HepG2 (cell line): Measurements from ENCODE around the gene STN1. TPM values are rescaled to one million over a fixed set of nuclear protein-coding genes. Genes with fewer than 3 reads are reported as not detected.
A peak's percentile ranks its signal among the peaks of the same experiment; 100 is the strongest.

Experiments
- CENPT ChIP-seq: sonication (generic); formaldehyde crosslinking; IDR thresholded peaks from 2 replicates; pipeline ENCODE4 v1.8.0; 2022; ENCODE audit warnings: low read depth, mild to moderate bottlenecking, moderate library complexity, missing genetic modification reagents
- KLF6 ChIP-seq: IDR thresholded peaks from 2 replicates; pipeline ENCODE4 v1.8.0; 2016; ENCODE audit warnings: missing biosample characterization, missing genetic modification reagents
- NFE2L2 ChIP-seq: fragments of 150-350 bp; IDR thresholded peaks from 2 replicates; pipeline ENCODE4 v1.6.1; 2014; ENCODE audit warnings: low read length
- NFYC ChIP-seq: IDR thresholded peaks from 2 replicates; pipeline ENCODE4 v1.6.1; 2016; ENCODE audit warnings: missing genetic modification reagents, missing compliant biosample characterization
- NR2C2 ChIP-seq: sonication (generic); formaldehyde crosslinking; IDR thresholded peaks from 2 replicates; pipeline ENCODE4 v1.4.0; 2020; ENCODE audit warnings: missing genetic modification reagents, mild to moderate bottlenecking, moderate library complexity, borderline replicate concordance
- PCBP2 ChIP-seq: fragments of 200-400 bp; formaldehyde crosslinking; optimal IDR thresholded peaks from 2 replicates; pipeline ENCODE3; 2018; ENCODE audit warnings: low read length, low read depth; ENCODE audit not compliant: poor library complexity, severe bottlenecking
- SMAD1 ChIP-seq: sonication (generic); formaldehyde crosslinking; IDR thresholded peaks from 2 replicates; pipeline ENCODE4 v1.4.0; 2020; ENCODE audit warnings: missing genetic modification reagents, low read depth, mild to moderate bottlenecking, borderline replicate concordance
- SPEN ChIP-seq: sonication (generic); formaldehyde crosslinking; IDR thresholded peaks from 2 replicates; pipeline ENCODE4 v1.5.1; 2020; ENCODE audit warnings: low read depth, mild to moderate bottlenecking, missing genetic modification reagents
- ZFP82 ChIP-seq: sonication (generic); formaldehyde crosslinking; IDR thresholded peaks from 2 replicates; pipeline ENCODE4 v1.5.1; 2020; ENCODE audit warnings: mild to moderate bottlenecking, missing genetic modification reagents, borderline replicate concordance
- ZFP90 ChIP-seq: sonication (generic); formaldehyde crosslinking; IDR thresholded peaks from 2 replicates; pipeline ENCODE4 v1.8.0; 2022; ENCODE audit warnings: missing genetic modification reagents, mild to moderate bottlenecking, inconsistent platforms, borderline replicate concordance
- ZFYVE20 ChIP-seq: sonication (generic); formaldehyde crosslinking; IDR thresholded peaks from 2 replicates; pipeline ENCODE4 v1.8.0; 2023; ENCODE audit warnings: low read depth, mild to moderate bottlenecking, moderate library complexity, missing genetic modification reagents, borderline replicate concordance
- ZGPAT ChIP-seq: IDR thresholded peaks from 2 replicates; pipeline ENCODE4 v1.6.1; 2016; ENCODE audit warnings: mild to moderate bottlenecking
- ZKSCAN8 ChIP-seq: IDR thresholded peaks from 2 replicates; pipeline ENCODE4 v1.6.1; 2016; ENCODE audit warnings: borderline replicate concordance, missing genetic modification reagents, missing compliant biosample characterization
- ZNF136 ChIP-seq: sonication (generic); formaldehyde crosslinking; IDR thresholded peaks from 2 replicates; pipeline ENCODE4 v1.8.1; 2022; ENCODE audit warnings: low read depth, mild to moderate bottlenecking, moderate library complexity, missing genetic modification reagents
- ZNF138 ChIP-seq: sonication (generic); formaldehyde crosslinking; IDR thresholded peaks from 2 replicates; pipeline ENCODE4 v1.5.0; 2020; ENCODE audit warnings: mild to moderate bottlenecking, low read depth, missing genetic modification reagents
- ZNF253 ChIP-seq: sonication (generic); formaldehyde crosslinking; IDR thresholded peaks from 2 replicates; pipeline ENCODE4 v1.8.0; 2022; ENCODE audit warnings: mild to moderate bottlenecking, missing genetic modification reagents, borderline replicate concordance
- ZNF33B ChIP-seq: sonication (generic); formaldehyde crosslinking; IDR thresholded peaks from 2 replicates; pipeline ENCODE4 v1.5.1; 2020; ENCODE audit warnings: mild to moderate bottlenecking, missing genetic modification reagents
- ZNF343 ChIP-seq: sonication (generic); formaldehyde crosslinking; IDR thresholded peaks from 2 replicates; pipeline ENCODE4 v1.4.0; 2020; ENCODE audit warnings: mild to moderate bottlenecking, missing genetic modification reagents
- ZNF431 ChIP-seq: sonication (generic); formaldehyde crosslinking; IDR thresholded peaks from 2 replicates; pipeline ENCODE4 v1.9.0; 2022; ENCODE audit warnings: missing genetic modification reagents, low read depth, mild to moderate bottlenecking, borderline replicate concordance
- ZNF432 ChIP-seq: sonication (generic); formaldehyde crosslinking; IDR thresholded peaks from 2 replicates; pipeline ENCODE4 v1.5.0; 2020; ENCODE audit warnings: missing genetic modification reagents, mild to moderate bottlenecking, borderline replicate concordance
- ZNF468 ChIP-seq: sonication (generic); formaldehyde crosslinking; IDR thresholded peaks from 2 replicates; pipeline ENCODE4 v1.8.0; 2022; ENCODE audit warnings: mild to moderate bottlenecking, moderate library complexity, missing genetic modification reagents
- ZNF607 ChIP-seq: sonication (generic); formaldehyde crosslinking; IDR thresholded peaks from 2 replicates; pipeline ENCODE4 v1.5.1; 2020; ENCODE audit warnings: missing genetic modification reagents, mild to moderate bottlenecking, borderline replicate concordance
- ZNF747 ChIP-seq: sonication (generic); formaldehyde crosslinking; IDR thresholded peaks from 2 replicates; pipeline ENCODE4 v1.8.1; 2023; ENCODE audit warnings: missing genetic modification reagents, mild to moderate bottlenecking, borderline replicate concordance
- ZNF776 ChIP-seq: sonication (generic); formaldehyde crosslinking; IDR thresholded peaks from 2 replicates; pipeline ENCODE4 v1.4.0; 2020; ENCODE audit warnings: mild to moderate bottlenecking, missing genetic modification reagents
- ZNF879 ChIP-seq: sonication (generic); formaldehyde crosslinking; IDR thresholded peaks from 2 replicates; pipeline ENCODE4 v1.8.1; 2023; ENCODE audit warnings: missing genetic modification reagents
- polyA plus RNA-seq, 8 experiments: library from polyadenylated mRNA; depleted of rRNA in 3 of 8; stranded (reverse) in 7 of 8; unstranded in 1 of 8; fragments of >200 nt; fragmentation: Illumina TruSeq in 4 of 8; extraction: Trizol in 4 of 8; gene quantifications; 2 replicates each; pipeline versions ENCODE4 v1.2.1 to v1.2.3, GENCODE V29; 2011 to 2016; ENCODE audit warnings: low read depth in 4 of 8, missing spikeins in 1 of 8, mixed read lengths in 1 of 8; ENCODE audit not compliant: insufficient read depth in 1 of 8
- total RNA-seq, 5 experiments: library from RNA; depleted of rRNA; stranded (reverse); fragments of >200 nt; fragmentation: Illumina TruSeq; extraction: Trizol; gene quantifications; 2 replicates each; pipeline ENCODE4 v1.2.3, GENCODE V29; 2016; ENCODE audit warnings: low read depth in 1 of 5
- TF ChIP-seq, protein P1 (sequence below): sonication (generic); formaldehyde crosslinking; IDR thresholded peaks from 2 replicates; pipeline ENCODE4 v1.5.0; 2020; ENCODE audit warnings: missing genetic modification reagents
- TF ChIP-seq, protein P2 (sequence below): sonication (generic); formaldehyde crosslinking; IDR thresholded peaks from 2 replicates; pipeline ENCODE4 v1.4.0; 2020; ENCODE audit warnings: missing genetic modification reagents

The STN1 gene
- total and polyA plus RNA-seq, 2 of the 13 experiments (the other 11 are each of a cell fraction or from before 2014, with no cell fraction given): 17.6 to 22.7 TPM

- TF ChIP-seq ZNF468 (no peak), PCBP2 (no peak), ZNF253 (CRISPR knock-in tag) (no peak), ZNF343 (CRISPR knock-in tag) (no peak), ZNF138 (no peak), ZNF33B (CRISPR knock-in tag) (no peak), SMAD1 (CRISPR knock-in tag) (no peak), ZKSCAN8 (CRISPR knock-in tag) (peak; percentile 54; the same call in 1 of the 2 replicates), ZNF747 (CRISPR knock-in tag) (no peak), KLF6 (CRISPR knock-in tag) (peak; percentile 39; the same call in 1 of the 2 replicates), CENPT (CRISPR knock-in tag) (no peak), ZNF432 (CRISPR knock-in tag) (no peak), NFE2L2 (no peak), NR2C2 (CRISPR knock-in tag) (peak; percentile 67), ZNF136 (CRISPR knock-in tag) (no peak), ZFYVE20 (no peak), ZGPAT (CRISPR knock-in tag) (peak; percentile 27; the same call in 1 of the 2 replicates), NFYC (no peak), SPEN (peak; percentile 51; the same call in 1 of the 2 replicates), ZNF879 (CRISPR knock-in tag) (no peak), ZNF431 (no peak; the same call in 1 of the 2 replicates), ZNF776 (CRISPR knock-in tag) (no peak), ZFP82 (CRISPR knock-in tag) (peak; percentile 77; the same call in 1 of the 2 replicates), ZFP90 (CRISPR knock-in tag) (0 out of 2 replicates have a peak, but pooled peaks have one; percentile 48), ZNF607 (CRISPR knock-in tag) (peak; percentile 86)
- TF ChIP-seq, protein P1, sequence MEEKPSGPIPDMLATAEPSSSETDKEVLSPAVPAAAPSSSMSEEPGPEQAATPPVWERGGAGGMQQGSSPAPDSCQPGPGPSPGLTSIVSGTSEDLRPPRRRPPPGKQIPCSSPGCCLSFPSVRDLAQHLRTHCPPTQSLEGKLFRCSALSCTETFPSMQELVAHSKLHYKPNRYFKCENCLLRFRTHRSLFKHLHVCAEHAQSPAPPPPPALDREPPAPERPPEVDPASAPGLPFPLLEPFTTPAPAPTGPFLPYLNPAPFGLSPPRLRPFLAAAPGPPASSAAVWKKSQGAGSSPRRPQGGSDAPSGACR (CRISPR knock-in tag): 0 out of 2 replicates have a peak, but pooled peaks have one; percentile 9
- TF ChIP-seq, protein P2, sequence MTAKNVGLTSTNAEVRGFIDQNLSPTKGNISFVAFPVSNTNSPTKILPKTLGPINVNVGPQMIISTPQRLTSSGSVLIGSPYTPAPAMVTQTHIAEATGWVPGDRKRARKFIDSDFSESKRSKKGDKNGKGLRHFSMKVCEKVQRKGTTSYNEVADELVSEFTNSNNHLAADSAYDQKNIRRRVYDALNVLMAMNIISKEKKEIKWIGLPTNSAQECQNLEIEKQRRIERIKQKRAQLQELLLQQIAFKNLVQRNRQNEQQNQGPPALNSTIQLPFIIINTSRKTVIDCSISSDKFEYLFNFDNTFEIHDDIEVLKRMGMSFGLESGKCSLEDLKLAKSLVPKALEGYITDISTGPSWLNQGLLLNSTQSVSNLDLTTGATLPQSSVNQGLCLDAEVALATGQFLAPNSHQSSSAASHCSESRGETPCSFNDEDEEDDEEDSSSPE: no peak
Observed at GRCh38 chr10:103855852-103856796, 61.9 kb downstream of the STN1 start (continued).
